NCI-H1694 (cell line): ENCODE data around the gene AKR7A3.

Experiments
- DNase-seq: peaks from one replicate; lab custom pipeline; 2025; lab: John Stamatoyannopoulos, UW

AKR7A3 gene

DNA sequence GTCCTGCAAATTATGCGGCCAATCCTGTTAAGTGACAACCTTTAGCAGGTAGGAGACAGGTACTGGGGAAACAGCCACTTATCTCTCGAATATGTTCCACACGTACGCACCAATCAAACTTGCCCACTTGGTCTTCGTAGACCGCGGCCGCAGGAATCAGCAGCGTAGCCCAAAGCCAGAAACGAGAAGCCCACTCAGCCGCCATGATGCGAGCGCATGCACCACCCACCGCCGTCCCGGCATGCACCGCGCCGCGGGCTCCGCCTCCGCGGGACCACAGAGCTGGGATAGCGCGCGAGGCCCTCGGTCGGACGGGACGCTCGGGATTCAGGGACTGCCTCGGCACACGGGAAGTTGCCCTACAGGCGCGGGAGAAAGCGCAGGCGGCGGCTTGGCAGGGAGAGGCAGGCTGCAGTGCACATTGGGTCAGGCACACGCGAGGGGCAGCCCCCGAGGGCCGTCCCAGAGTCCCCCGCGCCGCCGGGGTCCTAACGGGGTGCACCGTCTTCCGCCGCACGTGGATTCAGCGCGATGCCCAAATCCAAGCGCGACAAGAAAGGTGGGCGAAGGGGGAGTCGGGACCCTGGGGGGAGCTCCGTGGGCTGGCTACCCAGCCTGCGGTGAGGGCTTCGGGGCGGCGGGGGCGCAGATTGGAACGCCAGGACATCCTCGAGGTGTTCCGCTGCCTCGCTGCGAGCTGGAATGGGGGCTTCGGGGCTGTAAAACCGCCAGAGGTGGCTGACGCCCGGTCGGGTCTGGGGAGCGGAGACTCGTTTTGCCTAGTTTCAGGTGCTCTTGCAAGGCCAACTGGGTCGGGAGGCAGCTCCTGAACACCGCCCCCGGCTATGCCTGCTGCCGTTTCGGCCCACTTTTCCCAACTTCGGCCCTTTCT lies 37.0 kb downstream of the AKR7A3 start, which contains the start of the genes EMC1 and MRTO4:
TSS of gene EMC1 (minus strand) at position 220 of the 892 bp plus-strand sequence. CDS start at position 205, 15 bp downstream.
TSS of gene MRTO4 (plus strand) at position 501 of the 892 bp plus-strand sequence. CDS start at position 532, 31 bp downstream.
- DNase-seq, result peak; percentile 31

DNA sequence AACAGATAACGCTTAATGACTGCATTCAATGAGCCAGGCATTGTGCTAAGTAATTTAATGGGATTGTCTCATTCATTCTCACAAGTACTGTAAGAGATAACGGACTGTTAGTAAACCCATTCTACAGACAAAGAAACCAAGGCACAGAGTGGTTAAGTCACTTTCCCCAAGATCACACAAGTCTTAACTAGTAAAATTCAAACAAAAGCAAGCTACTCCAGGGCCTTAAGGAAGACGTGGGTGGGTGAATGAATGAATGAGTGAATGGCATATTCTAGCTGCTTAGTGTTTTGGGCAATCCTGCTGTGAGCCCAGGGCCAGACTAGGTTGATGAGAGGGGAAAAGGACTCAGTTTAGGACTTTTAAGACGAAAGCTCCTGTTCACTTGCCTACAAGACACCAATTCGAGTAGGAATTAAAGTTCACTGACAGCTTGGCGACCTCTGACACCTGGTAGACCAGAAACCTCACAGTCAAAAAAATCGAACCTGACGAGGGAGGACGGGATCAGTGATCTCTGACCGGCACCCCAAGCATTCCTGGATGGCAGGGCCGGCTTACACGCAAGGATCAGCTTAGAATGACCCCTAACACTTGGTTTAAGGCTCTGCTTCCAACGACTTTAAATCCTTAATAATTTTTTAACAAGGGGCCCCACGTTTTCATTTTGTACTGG lies 37.8 kb downstream of the AKR7A3 start:
- DNase-seq, result no peak

DNA sequence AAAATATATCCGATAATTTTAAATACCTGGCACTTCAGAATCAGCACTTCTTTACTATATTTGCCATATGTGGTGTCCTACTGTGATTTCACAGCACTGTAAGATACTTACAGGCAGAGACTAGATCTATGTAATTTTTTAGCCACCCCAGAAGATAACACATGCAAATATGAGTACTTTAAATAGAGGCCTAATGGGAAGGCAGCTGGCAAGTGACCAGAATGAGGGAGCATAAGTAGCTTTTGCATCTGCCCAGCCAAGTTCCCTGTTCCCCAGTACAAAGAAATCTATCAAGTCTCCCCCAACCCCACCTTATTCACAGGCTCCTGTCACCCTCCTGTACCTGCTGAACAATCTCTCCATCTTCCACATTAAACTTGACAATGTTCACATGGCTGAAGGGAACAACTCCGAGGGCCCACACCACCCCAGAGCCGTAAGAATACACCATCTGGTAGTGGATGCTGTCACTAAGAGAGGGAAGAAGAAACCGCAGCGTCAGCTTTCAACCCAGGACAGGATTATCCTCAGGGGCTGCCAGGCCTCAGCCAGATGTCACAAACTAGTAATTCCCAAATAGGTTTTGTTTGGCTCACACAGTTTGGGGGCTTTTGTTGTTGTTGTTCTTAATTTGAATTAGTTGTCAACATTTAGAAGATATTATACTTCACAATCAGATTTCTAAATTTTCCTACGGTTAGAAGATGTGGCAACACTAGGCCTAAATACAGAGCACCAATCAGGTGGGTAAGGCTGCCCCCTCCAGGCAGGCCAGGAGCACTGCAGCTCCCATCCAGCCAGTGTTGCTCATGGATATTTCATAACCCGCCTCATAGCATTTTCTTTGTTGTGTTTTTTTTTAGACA lies 47.7 kb downstream of the AKR7A3 start:
- DNase-seq, result peak; percentile 69

DNA sequence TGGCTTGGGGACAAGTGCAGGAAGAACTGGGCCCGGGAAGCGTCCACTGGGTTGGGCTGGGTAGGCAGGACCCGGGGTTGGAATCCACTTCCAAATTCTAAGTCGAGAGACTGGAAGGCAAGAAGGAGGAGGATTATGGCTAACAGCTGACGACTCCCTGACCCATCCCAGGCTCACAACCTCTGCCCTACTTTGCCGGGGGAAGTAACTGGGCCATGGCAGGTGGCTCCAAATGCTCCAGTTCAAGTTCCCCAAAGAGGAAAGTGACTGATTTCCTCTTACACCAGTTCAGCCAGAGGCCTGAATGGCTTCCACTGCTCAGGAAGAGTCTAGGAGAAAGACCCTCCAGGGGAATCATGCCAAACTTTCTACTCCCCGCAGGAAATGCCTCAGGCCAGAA lies 48.7 kb downstream of the AKR7A3 start:
- no peak for DNase-seq

DNA sequence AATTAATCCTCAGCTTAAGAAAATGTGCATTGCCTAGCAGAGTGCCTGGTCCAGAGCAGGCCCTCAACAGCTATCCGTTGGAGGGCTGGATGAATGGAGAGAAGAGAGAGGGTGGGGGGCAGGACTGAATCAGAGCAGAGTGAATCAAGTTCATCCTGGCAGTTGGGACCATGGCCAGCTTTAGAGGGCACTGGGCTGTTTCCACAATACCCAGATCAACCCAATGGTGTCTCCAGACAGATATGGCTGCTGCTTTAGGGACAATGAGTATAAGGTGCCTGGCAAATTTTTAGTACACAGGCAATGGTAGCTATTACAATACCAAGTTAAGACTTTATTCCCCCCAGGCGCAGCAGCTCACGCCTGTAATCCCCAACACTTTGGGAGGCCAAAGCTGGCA lies 54.3 kb downstream of the AKR7A3 start:
- no peak for DNase-seq
